HCT116 (cell line): Measurements from ENCODE around the gene CLVS2. TPM values are rescaled to one million over a fixed set of nuclear protein-coding genes. Genes with fewer than 3 reads are reported as not detected.

Source experiments
- ATAC-seq: fragments of 200-7000 bp; cut with Tn5 transposase; 2 replicates; pipeline ENCODE4 v1.9.1; 2020; ENCODE audit warnings: mild to moderate bottlenecking, moderate library complexity
- BruUV-seq: library from RNA; stranded (reverse); fragments of 400-500 nt; replicated peaks from 2 replicates; lab custom pipeline; 2021; lab: Mats Ljungman, UMichigan
- CTCF ChIA-PET: fragments of 300-600 bp; sonication (Branson Sonifier 250); formaldehyde crosslinking; loops from one replicate; lab custom pipeline; 2021; ENCODE audit warnings: antibody characterized with exemption; lab: Charles Lee
- POLR2A ChIA-PET: fragments of 300-600, 350-600 bp; sonication (Branson Sonifier 250); formaldehyde crosslinking; loops from one replicate; lab custom pipeline; 2021; ENCODE audit warnings: antibody characterized with exemption; lab: Charles Lee
- RAD21 ChIA-PET, 2 experiments: fragments of 300-600 bp; sonication (Branson Sonifier 250); formaldehyde crosslinking; loops; one replicate each; lab custom pipeline; 2023; ENCODE audit warnings: low total read pairs in 2 of 2; ENCODE audit not compliant: uncharacterized antibody in 2 of 2, unreplicated experiment in 2 of 2, low non-redundant PET in 1 of 2; lab: Charles Lee
- DNase-seq: peaks from one replicate; pipeline ENCODE4 v3.0.0-alpha.2; 2010; ENCODE audit warnings: low read depth, low spot score
- H2AFZ ChIP-seq: fragments of 200-600 bp; shearing (Covaris generic), sonication (generic); 2 replicates; pipeline ENCODE4 v1.6.1; 2017; ENCODE audit warnings: low read depth, mixed run types, mixed read lengths, antibody characterized with exemption, low read length; ENCODE audit not compliant: poor library complexity, severe bottlenecking
- H3K27ac ChIP-seq: 2 replicates; pipeline ENCODE4 v1.5.1; 2012; ENCODE audit warnings: low read depth, low read length
- H3K27me3 ChIP-seq: fragments of 200-600 bp; sonication (generic); 2 replicates; pipeline ENCODE4 v1.6.1; 2016; ENCODE audit warnings: mixed run types, low read length, mixed read lengths; ENCODE audit not compliant: insufficient read depth
- H3K36me3 ChIP-seq, 2 experiments: fragments of 200-500 bp in 1 of 2; fragments of 200-600 bp in 1 of 2; sonication (Bioruptor generic) in 1 of 2; sonication (generic) in 1 of 2; 2 replicates each; pipeline versions ENCODE4 v1.5.1 to v1.6.1; 2014 to 2016; ENCODE audit warnings: low read length in 2 of 2, inconsistent platforms in 1 of 2, mixed read lengths in 1 of 2, mixed run types in 1 of 2; ENCODE audit not compliant: insufficient read depth in 2 of 2, control insufficient read depth in 1 of 2
- H3K4me1 ChIP-seq, 2 experiments: fragments of 200-600 bp in 1 of 2; sonication (generic) in 1 of 2; 2 replicates each; pipeline versions ENCODE4 v1.5.1 to v1.6.1; 2012 to 2017; ENCODE audit warnings: low read length in 2 of 2, inconsistent platforms in 1 of 2, mild to moderate bottlenecking in 1 of 2, mixed read lengths in 1 of 2, mixed run types in 1 of 2, moderate library complexity in 1 of 2; ENCODE audit not compliant: insufficient read depth in 2 of 2, control insufficient read depth in 1 of 2
- H3K4me2 ChIP-seq: fragments of 200-600 bp; sonication (generic); 2 replicates; pipeline ENCODE4 v1.6.1; 2017; ENCODE audit warnings: mixed run types, low read length, mixed read lengths
- H3K4me3 ChIP-seq, 2 experiments: fragments of 200-600 bp in 1 of 2; sonication (generic) in 1 of 2; replicated peaks in 1 of 2; 2 replicates each; pipeline ENCODE4 v1.5.1; 2011 to 2016; ENCODE audit warnings: low read length in 2 of 2, control low read depth in 1 of 2, low read depth in 1 of 2, mild to moderate bottlenecking in 1 of 2, mixed read lengths in 1 of 2, mixed run types in 1 of 2
- H3K79me2 ChIP-seq: fragments of 200-600 bp; sonication (generic); 2 replicates; pipeline ENCODE4 v1.6.1; 2017; ENCODE audit warnings: mild to moderate bottlenecking, mixed run types, low read length, moderate library complexity, mixed read lengths; ENCODE audit not compliant: insufficient read depth
- H3K9ac ChIP-seq: fragments of 200-600 bp; sonication (generic); 2 replicates; pipeline ENCODE4 v1.6.1; 2016; ENCODE audit warnings: low read length, mixed read lengths
- H3K9me2 ChIP-seq: fragments of 200-600 bp; sonication (generic), shearing (Covaris generic); 2 replicates; pipeline ENCODE4 v1.6.1; 2017; ENCODE audit warnings: mixed run types, mild to moderate bottlenecking, moderate library complexity; ENCODE audit not compliant: insufficient read depth
- H3K9me3 ChIP-seq, 2 experiments: fragments of 200-500 bp in 1 of 2; fragments of 200-600 bp in 1 of 2; sonication (Bioruptor generic) in 1 of 2; sonication (generic) in 1 of 2; 2 replicates each; pipeline ENCODE4 v1.6.1; 2014 to 2017; ENCODE audit warnings: low read length in 2 of 2, mixed read lengths in 2 of 2, inconsistent platforms in 1 of 2, low read depth in 1 of 2, mild to moderate bottlenecking in 1 of 2, mixed run types in 1 of 2, moderate library complexity in 1 of 2; ENCODE audit not compliant: control insufficient read depth in 1 of 2, insufficient read depth in 1 of 2
- H4K20me1 ChIP-seq: fragments of 200-600 bp; sonication (generic), shearing (Covaris generic); 2 replicates; pipeline ENCODE4 v1.6.1; 2017; ENCODE audit warnings: mixed run types, mild to moderate bottlenecking, moderate library complexity; ENCODE audit not compliant: insufficient read depth
- ATF3 ChIP-seq: IDR thresholded peaks from 2 replicates; pipeline ENCODE4 v1.6.1; 2012
- CEBPB ChIP-seq: IDR thresholded peaks from 2 replicates; pipeline ENCODE4 v1.6.1; 2012; ENCODE audit warnings: low read depth
- CTCF ChIP-seq, 3 experiments: fragments of 200-600 bp in 1 of 3; sonication (generic) in 1 of 3; IDR thresholded peaks in 2 of 3; conservative IDR thresholded peaks in 1 of 3; 2 replicates each; pipeline ENCODE4 v1.5.1; 2012 to 2017; ENCODE audit warnings: low read depth in 2 of 3, low read length in 2 of 3, antibody characterized with exemption in 1 of 3, borderline replicate concordance in 1 of 3, control low read depth in 1 of 3, mild to moderate bottlenecking in 1 of 3, mixed read lengths in 1 of 3, mixed run types in 1 of 3, moderate library complexity in 1 of 3; ENCODE audit not compliant: insufficient read depth in 1 of 3
- EZH2 ChIP-seq: fragments of 200-600 bp; sonication (generic); IDR thresholded peaks from 2 replicates; pipeline ENCODE4 v1.6.1; 2017; ENCODE audit warnings: antibody characterized with exemption, mixed run types
- FOSL1 ChIP-seq: IDR thresholded peaks from 2 replicates; pipeline ENCODE4 v1.6.1; 2012; ENCODE audit warnings: low read depth
- MAX ChIP-seq: IDR thresholded peaks from 2 replicates; pipeline ENCODE4 v1.6.1; 2012
- TCF7L2 ChIP-seq: IDR thresholded peaks from 2 replicates; pipeline ENCODE4 v1.7.0; 2011; ENCODE audit warnings: borderline replicate concordance, inconsistent platforms; ENCODE audit not compliant: insufficient read depth, insufficient read length; ENCODE audit errors: extremely low read depth
- intact Hi-C: fragments of 100-400 bp; cut with micrococcal nuclease; formaldehyde crosslinking; loops from 2 replicates; pipeline ENCODE4 v1.10.0; 2022
- total RNA-seq: library from RNA; stranded (reverse); gene quantifications from one replicate; pipeline ENCODE4 v1.2.1, GENCODE V29; 2021; ENCODE audit not compliant: unreplicated experiment

CLVS2 gene
- total RNA-seq, 1 experiment from 2014 or later = not detected

GRCh38 chr6:122984393-122984792 is 11.6 kb upstream of the CLVS2 start:
- Histone ChIP-seq H3K4me2 (no peak overlapping the region), H3K9ac (no peak overlapping the region), H3K27me3 (peaks cover 22% of the 10 kb centered on the region), H3K4me3 (no peak overlapping the region), H3K4me1 (no peaks in the 10 kb centered on the region), H3K36me3 (no peaks in the 10 kb centered on the region), H3K9me3 (no peaks in the 10 kb centered on the region), H3K27ac (no peak overlapping the region), H3K79me2 (no peaks in the 10 kb centered on the region), H2AFZ (no peak overlapping the region), H3K9me2 (no peaks in the 10 kb centered on the region), H4K20me1 (no peaks in the 10 kb centered on the region)
- ChIA-PET RAD21 (no interaction called here), POLR2A (no interaction called here), CTCF (no interaction called here)
- intact Hi-C loops = no loop called here
- no TSS peak for BruUV-seq
- DNase-seq (no peak), ATAC-seq (no peak)
- TF ChIP-seq MAX = no peak
- TF ChIP-seq EZH2 = no peak
- no peak for TF ChIP-seq CEBPB
- TF ChIP-seq FOSL1 = no peak
- TF ChIP-seq CTCF (IDR thresholded peaks at IDR 0.05 in 2 of 3, conservative IDR thresholded peaks at IDR 0.05 in 1 of 3; ENCODE audit: borderline replicate concordance in 1 of 3, insufficient read depth in 1 of 3, low read depth in 2 of 3, low read length in 2 of 3) = no peak

- Histone ChIP-seq H3K4me1 (no peaks in the 10 kb centered on the region), H3K27ac (no peak overlapping the region), H3K27me3 (peaks cover 12% of the 10 kb centered on the region), H4K20me1 (no peaks in the 10 kb centered on the region), H3K9me3 (no peaks in the 10 kb centered on the region), H3K9me2 (no peaks in the 10 kb centered on the region), H2AFZ (no peak overlapping the region), H3K4me2 (no peak overlapping the region), H3K36me3 (no peaks in the 10 kb centered on the region), H3K79me2 (no peaks in the 10 kb centered on the region), H3K4me3 (no peak overlapping the region), H3K9ac (no peak overlapping the region)
- DNase-seq (no peak), ATAC-seq (no peak)
- ChIA-PET POLR2A (no interaction called here), RAD21 (no interaction called here), CTCF (no interaction called here)
- TF ChIP-seq ATF3 = no peak
- no peak for TF ChIP-seq FOSL1
- no peak for TF ChIP-seq TCF7L2
- no TSS peak for BruUV-seq
- intact Hi-C loops = no loop called here
These were observed 1.8 kb upstream of the CLVS2 start for GRCh38 chr6:122994256-122994655.
